ENCODE results near the gene ANKRD13C.

Gene ANKRD13C

DNA sequence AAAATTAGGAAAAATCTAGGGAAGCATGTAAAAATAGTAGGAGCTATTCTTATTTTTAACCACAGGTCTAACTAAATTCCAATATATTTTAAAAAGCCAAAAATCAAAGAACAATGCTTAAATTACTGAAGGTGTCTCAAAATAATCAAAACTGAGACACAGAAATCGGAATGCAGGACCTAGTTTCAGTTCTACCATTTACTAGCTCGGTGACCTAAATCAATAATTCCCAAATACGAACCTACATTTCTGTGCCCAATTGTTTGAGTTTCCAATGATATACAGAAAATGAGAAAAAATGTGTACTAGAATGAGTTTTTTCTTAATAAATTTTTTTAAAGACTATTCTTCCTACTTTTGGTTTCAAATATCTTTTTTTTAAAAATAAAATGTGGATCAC is 37.4 kb downstream of the ANKRD13C start:
- TF ChIP-seq, protein P1, sequence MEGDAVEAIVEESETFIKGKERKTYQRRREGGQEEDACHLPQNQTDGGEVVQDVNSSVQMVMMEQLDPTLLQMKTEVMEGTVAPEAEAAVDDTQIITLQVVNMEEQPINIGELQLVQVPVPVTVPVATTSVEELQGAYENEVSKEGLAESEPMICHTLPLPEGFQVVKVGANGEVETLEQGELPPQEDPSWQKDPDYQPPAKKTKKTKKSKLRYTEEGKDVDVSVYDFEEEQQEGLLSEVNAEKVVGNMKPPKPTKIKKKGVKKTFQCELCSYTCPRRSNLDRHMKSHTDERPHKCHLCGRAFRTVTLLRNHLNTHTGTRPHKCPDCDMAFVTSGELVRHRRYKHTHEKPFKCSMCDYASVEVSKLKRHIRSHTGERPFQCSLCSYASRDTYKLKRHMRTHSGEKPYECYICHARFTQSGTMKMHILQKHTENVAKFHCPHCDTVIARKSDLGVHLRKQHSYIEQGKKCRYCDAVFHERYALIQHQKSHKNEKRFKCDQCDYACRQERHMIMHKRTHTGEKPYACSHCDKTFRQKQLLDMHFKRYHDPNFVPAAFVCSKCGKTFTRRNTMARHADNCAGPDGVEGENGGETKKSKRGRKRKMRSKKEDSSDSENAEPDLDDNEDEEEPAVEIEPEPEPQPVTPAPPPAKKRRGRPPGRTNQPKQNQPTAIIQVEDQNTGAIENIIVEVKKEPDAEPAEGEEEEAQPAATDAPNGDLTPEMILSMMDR (IDR thresholded peaks at IDR 0.05; ENCODE audit: extremely low read depth, missing control alignments), result no peak
- no peak for DNase-seq (ENCODE audit: low spot score)

DNA sequence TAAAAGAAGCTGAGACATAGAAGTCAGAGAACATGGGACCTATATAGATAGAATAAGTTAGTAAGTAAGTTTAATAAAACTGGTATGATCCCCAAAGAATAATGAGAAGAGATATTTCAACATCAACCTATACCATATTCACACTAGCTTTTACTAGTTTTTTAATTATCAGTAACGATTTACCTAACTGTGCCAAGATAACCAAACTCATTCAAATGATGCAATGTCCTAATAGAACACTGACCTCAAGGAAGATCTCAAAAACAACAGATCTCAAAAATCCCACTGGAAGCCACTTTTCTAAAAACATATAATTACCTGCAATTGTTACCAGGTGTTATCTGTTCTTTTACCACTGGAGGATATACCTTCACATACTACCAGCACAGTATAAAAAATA is 38.7 kb downstream of the ANKRD13C start:
- TF ChIP-seq, protein P1 (IDR thresholded peaks at IDR 0.05; ENCODE audit: extremely low read depth, missing control alignments), result no peak
- DNase-seq (ENCODE audit: low spot score), result no peak

DNA sequence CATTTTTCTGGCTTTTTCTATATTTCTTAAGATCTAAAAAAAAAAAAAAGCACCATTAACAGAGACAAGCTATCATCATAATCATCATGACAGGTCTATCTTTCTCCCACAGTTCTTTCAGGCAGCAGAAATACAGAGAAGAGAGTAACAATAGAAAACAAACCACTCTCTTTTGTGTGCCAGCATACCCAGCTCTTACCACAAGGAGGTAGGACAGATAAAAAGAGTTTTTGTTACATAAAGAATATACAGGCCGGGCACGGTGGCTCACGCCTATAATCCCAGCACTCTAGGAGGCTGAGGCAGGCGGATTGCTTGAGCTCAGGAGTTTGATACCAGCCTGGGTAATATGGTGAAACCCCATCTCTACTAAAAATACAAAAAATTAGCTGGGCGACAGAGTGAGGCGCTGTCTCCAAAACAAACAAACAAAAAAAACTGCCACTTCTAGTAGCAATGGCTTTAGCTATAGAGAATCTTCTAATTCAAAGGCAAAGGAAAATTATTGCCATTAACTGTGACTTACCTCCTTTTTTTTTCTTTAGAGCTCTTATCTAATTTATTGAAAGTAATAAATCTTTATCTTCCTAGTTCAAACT is 39.7 kb downstream of the ANKRD13C start:
- no peak for DNase-seq (ENCODE audit: low spot score)
- TF ChIP-seq, protein P1 (IDR thresholded peaks at IDR 0.05; ENCODE audit: extremely low read depth, missing control alignments), result no peak

DNA sequence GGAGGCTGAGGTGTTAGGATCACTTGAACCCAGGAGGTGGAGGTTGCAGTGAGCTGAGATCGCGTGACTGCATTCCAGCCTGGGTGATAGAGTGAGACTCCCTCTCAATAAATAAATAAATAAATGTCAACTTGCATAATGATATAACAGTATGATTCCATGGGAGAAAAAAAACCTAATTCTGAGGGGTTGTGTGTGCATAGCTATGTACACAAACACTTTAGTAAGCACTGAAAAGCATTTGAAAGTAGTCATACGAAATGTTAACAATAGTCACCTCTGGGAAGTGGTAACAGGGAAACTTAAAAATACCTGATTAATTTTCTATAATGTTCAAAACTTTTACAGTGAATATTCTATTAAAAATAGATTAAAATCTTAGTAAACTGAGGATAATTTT is 43.2 kb downstream of the ANKRD13C start:
- TF ChIP-seq, protein P1 (IDR thresholded peaks at IDR 0.05; ENCODE audit: extremely low read depth, missing control alignments), result no peak
- no peak for DNase-seq (ENCODE audit: low spot score)

DNA sequence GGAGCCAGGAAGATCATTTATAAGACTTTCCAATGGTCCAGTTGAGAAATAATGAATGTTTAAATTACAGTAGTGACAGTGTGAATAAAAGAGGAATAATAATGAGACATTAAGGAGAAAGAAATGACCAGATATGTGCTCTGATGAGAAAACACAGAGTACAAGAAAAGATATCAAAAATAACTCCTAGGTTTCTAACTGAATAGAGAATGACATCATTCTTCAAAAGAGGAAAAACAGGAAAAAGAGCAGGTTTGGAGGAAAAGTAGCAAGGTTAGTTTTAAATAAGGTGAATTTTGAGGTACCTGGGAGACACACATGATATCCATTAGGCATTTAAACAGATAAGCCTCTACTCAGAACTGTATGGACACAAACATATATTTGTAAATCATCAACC is 55.0 kb downstream of the ANKRD13C start:
- TF ChIP-seq, protein P1 (IDR thresholded peaks at IDR 0.05; ENCODE audit: extremely low read depth, missing control alignments), result no peak
- no peak for DNase-seq (ENCODE audit: low spot score)

DNA sequence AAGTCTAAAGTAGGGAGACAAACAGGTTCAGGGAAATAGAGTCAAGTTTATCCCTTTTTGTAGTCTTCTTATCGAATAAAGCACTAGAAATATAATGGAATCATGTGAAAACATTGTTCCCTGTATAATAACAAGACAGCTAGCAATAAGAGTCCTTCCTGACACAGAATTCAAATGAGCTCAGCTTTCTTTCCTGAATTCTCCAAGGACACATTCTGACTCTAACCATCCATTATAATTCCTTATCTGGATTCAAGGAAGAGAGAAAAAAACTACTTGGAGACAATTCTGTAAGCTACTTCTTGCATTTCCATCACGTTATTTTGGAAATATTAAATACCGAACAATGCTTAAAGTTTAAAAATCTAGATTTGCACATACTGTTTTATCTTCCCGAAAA is 58.8 kb downstream of the ANKRD13C start:
- DNase-seq (ENCODE audit: low spot score), result no peak
- TF ChIP-seq, protein P1 (IDR thresholded peaks at IDR 0.05; ENCODE audit: extremely low read depth, missing control alignments), result no peak

DNA sequence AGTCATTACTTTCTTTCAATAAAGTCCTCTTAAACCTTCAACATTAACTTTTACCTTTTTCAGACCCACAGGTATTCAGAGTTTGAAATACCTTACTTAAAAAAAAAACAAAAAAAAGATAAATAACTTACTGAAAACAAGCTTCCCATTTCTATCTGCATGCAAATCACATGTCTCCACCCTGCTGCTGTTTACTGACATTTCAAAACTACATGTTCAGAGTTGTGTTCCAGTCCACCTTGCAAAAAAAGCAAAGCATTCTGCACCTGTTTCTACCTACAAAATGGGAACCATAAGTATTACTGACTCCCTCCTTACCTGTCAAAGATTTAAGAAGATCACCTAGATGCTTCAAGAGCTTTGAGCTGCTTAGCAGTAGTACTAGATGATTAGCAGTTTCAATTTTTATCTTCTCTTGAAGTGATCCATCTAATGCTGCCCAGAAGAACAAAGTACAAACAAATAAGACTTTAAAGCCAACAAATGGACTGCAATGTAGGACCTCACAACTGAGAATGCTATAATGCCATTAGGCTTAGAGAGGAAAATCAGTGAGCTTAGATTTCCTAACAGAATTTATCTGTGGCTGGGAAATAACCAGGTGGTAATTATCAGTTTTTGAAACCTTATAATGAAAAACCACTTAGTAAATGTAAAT is 61.2 kb downstream of the ANKRD13C start:
- no peak for DNase-seq (ENCODE audit: low spot score)
- TF ChIP-seq, protein P1 (IDR thresholded peaks at IDR 0.05; ENCODE audit: extremely low read depth, missing control alignments), result no peak

Data from GM20000 (cell line).